Measurements from ENCODE around the gene CA14.
A peak's percentile ranks its signal among the peaks of the same experiment; 100 is the strongest.
"Not testable (repeated sequence)": the region's sequence is repeated elsewhere in the genome, so short reads cannot be mapped to it uniquely, and the experiment has no call there.

CA14 gene

DNA sequence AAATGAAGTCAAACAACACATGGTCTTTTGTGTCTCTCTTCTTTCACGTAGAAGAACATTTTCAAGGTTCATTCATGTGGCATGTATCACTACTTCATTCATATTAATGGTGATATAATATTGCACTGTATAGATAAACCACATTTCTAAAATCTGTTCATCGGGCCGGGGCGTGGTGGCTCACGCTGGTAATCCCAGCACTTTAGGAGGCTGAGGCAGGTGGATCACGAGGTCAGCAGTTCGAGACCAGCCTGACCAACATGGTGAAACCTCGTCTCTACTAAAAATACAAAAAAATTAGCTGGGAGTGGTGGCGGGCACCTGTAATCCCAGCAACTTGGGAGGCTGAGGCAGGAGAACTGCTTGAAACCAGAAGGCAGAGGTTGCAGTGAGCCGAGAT lies 29.3 kb upstream of the CA14 start:
- H3K27ac Mint-ChIP-seq; H3K9me3 Mint-ChIP-seq; ATAC-seq (replicated peaks); DNase-seq; H3K4me3 Mint-ChIP-seq; H3K27me3 Mint-ChIP-seq: not testable (repeated sequence)
- peaks cover 9 to 30% of the 10 kb centered on the region in 2 donors for H3K4me1 Mint-ChIP-seq
- H3K36me3 Mint-ChIP-seq: peaks cover 32 to 48% of the 10 kb centered on the region in 2 donors

GRCh38 chr1:150232921-150233320 lies 24.7 kb upstream of the CA14 start:
- not testable (repeated sequence) for H3K9me3 Mint-ChIP-seq; H3K27me3 Mint-ChIP-seq; ATAC-seq (replicated peaks); DNase-seq
- Mint-ChIP-seq H3K4me3 (peak overlapping the region in 1 of 2 donors; percentile 29), H3K4me1 (peaks cover 14 to 19% of the 10 kb centered on the region in 2 donors), H3K36me3 (peaks cover 6 to 18% of the 10 kb centered on the region in 2 donors), H3K27ac (peak overlapping the region; percentile 60)

DNA sequence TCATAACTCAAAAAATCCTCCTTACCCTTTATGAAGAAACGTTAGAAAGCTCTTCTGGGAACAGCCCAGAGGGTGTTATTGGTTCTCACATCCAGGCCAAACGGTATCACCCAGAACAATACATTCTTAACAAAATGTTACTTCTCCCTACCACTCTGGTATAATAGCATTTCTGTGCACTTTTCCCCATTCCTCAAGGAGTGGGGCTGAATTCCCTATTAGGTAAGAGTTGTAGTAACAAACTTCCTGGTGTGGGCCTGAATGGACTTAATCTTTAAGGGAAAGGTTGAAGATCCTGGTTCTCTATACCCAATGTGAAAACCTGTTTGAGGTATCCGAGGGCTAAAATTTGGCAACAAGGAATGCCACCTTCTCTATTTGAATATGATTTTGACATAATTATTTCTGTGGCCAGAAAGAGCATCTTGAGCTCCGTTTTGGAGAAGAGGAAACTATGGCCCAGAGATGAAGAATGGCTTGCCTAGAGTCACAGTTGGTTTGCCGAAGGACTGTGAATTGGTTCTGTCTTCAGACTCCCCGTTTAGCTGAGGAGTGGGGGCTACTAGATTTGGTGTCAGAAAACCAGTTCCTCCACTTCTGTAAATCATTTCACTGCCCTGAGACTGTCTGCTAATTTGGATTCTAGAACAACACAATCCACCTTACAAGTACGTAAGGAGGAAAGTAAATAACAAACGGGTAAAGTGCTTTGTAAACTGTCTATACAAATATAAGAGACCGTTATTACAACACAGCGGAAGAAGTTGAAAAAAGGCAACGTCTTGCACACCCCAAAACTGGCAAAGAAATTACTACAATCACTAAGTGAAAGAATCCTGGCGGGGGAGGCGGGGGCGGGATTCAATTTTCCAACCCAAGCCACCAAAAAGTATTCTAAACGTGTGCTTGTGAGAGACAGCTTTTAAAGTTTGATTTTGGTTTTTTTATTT lies 23.9 kb upstream of the CA14 start:
- no peak for DNase-seq
- H3K27ac Mint-ChIP-seq: no peak overlapping the region
- H3K9me3 Mint-ChIP-seq: no peaks in the 10 kb centered on the region

DNA sequence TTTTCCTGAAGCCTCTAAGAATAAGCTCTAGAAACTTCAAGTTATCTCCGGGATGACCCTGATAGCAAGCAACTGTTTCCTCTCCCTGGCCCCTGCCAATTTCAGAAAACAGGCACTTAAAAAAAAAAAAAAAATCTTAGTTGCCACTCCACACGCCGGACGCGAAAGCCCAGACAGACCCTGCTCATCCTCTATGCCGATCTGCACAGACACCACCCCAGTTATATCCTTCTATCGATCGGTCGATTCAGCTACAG lies 23.3 kb upstream of the CA14 start:
- peaks cover 14 to 19% of the 10 kb centered on the region in 2 donors for H3K4me1 Mint-ChIP-seq
- H3K36me3 Mint-ChIP-seq: peaks cover 3 to 8% of the 10 kb centered on the region in 2 donors
- ATAC-seq (replicated peaks) (peak in 1 of 2 donors; percentile 11), DNase-seq (no peak)
- no peak overlapping the region for H3K4me3 Mint-ChIP-seq
- no peaks in the 10 kb centered on the region for H3K27me3 Mint-ChIP-seq
- no peak overlapping the region for H3K27ac Mint-ChIP-seq
- H3K9me3 Mint-ChIP-seq: no peaks in the 10 kb centered on the region

More for the DNA sequence above, 23.9 kb upstream of the CA14 start:
- Mint-ChIP-seq H3K4me3 (no peak overlapping the region), H3K4me1 (peaks cover 14 to 19% of the 10 kb centered on the region in 2 donors), H3K36me3 (peaks cover 6 to 13% of the 10 kb centered on the region in 2 donors), H3K27me3 (no peaks in the 10 kb centered on the region)
- no peak for ATAC-seq (replicated peaks)

GRCh38 chr1:150234566-150235293 lies 22.8 kb upstream of the CA14 start:
- H3K9me3 Mint-ChIP-seq: no peaks in the 10 kb centered on the region
- no peak overlapping the region for H3K4me3 Mint-ChIP-seq
- no peak overlapping the region for H3K27ac Mint-ChIP-seq
- DNase-seq (peak; percentile 92), ATAC-seq (replicated peaks) (peak; percentile 67 to 70)
- H3K27me3 Mint-ChIP-seq: no peaks in the 10 kb centered on the region
- peaks cover 0 to 7% of the 10 kb centered on the region in 2 donors for H3K36me3 Mint-ChIP-seq
- peaks cover 14 to 19% of the 10 kb centered on the region in 2 donors for H3K4me1 Mint-ChIP-seq

GRCh38 chr1:150235294-150235851 lies 22.2 kb upstream of the CA14 start:
- DNase-seq (no peak), ATAC-seq (replicated peaks) (peak in 1 of 2 donors; percentile 4)
- Mint-ChIP-seq H3K4me3 (no peak overlapping the region), H3K9me3 (no peaks in the 10 kb centered on the region), H3K27ac (no peak overlapping the region), H3K4me1 (peaks cover 14 to 19% of the 10 kb centered on the region in 2 donors), H3K27me3 (no peaks in the 10 kb centered on the region), H3K36me3 (peaks cover 0 to 7% of the 10 kb centered on the region in 2 donors)

DNA sequence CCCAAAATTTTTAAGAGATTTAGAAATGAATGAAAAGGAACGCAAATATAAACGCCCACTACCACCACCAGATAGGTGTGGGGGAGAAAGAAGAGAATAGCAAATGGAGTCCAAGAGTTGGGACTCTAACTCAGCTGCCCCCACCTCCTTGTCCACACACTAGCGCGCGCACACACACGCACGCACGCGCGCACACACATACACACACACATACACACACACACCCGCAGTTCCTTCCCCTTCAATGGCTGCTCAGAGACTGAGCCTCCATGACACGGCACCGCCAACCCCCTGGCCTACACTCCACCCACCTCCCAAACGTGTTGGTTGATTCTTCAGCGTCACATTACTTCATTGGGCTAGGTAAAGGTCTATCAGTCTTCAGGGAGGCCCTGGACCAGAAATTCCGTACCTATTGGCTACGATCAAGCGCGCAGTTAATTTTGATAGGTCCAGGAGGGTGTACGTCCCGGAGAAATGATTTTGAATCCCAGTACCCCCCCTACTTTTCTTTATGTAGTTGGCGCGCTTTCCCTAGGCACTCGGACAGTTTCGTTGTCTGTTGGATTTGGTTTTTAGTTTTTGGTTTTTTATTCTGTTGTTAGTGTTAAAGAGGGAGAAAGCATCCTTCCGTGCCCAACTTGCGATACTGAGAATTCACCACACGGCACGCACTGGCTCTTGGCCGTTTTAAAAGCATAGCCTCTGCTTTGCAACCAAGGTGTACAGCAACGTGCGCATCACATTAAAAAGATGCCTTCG lies 21.5 kb upstream of the CA14 start, which contains the start of gene ANP32E:
ANP32E (minus strand) TSS at position 261 of the 762 bp plus-strand sequence. CDS start 326 bp downstream, outside the sequence.
- no peak within 1 kb of the TSS for H3K27ac Mint-ChIP-seq
- H3K9me3 Mint-ChIP-seq: no peaks in the 10 kb centered on the region

GRCh38 chr1:150236614-150237100 lies 20.9 kb upstream of the CA14 start:
- no peak overlapping the region for H3K4me3 Mint-ChIP-seq
- peaks cover 14 to 19% of the 10 kb centered on the region in 2 donors for H3K4me1 Mint-ChIP-seq
- DNase-seq: no peak
- peaks cover 0 to 7% of the 10 kb centered on the region in 2 donors for H3K36me3 Mint-ChIP-seq
- H3K27ac Mint-ChIP-seq: no peak overlapping the region
- H3K9me3 Mint-ChIP-seq: no peaks in the 10 kb centered on the region
- no peaks in the 10 kb centered on the region for H3K27me3 Mint-ChIP-seq
- ATAC-seq (replicated peaks): no peak

More for the DNA sequence above, 21.5 kb upstream of the CA14 start, which contains the start of gene ANP32E:
- Mint-ChIP-seq H3K36me3 (peaks cover 0 to 7% of the 10 kb centered on the region in 2 donors), H3K4me1 (peaks cover 14 to 19% of the 10 kb centered on the region in 2 donors), H3K27me3 (no peaks in the 10 kb centered on the region), H3K4me3 (no peak within 1 kb of the TSS)
- peak; percentile 94 for DNase-seq
- ATAC-seq (replicated peaks): peak; percentile 87 to 89

- H3K36me3 Mint-ChIP-seq; H3K27ac Mint-ChIP-seq; ATAC-seq (replicated peaks); DNase-seq; H3K9me3 Mint-ChIP-seq; H3K4me3 Mint-ChIP-seq; H3K27me3 Mint-ChIP-seq: not testable (repeated sequence)
- H3K4me1 Mint-ChIP-seq: peaks cover 14 to 19% of the 10 kb centered on the region in 2 donors
Observed at GRCh38 chr1:150237176-150237575, 20.4 kb upstream of the CA14 start.

DNA sequence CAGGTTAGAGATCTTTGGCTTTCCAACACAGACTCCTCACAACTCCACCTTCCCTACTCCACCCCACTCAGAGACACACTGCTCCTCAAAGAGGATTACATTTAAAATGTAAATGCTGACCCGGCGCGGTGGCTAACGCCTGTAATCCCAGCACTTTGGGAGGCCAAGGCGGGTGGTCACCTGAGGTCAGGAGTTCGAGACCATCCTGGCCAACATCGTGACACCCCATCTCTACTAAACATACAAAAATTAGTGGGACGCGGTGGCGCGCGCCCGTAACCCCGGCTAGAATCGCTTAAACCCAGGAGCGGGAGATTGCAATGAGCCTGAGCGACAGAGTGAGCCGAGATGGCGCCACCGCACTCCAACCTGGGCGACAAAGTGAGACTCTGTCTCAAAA lies 19.8 kb upstream of the CA14 start:
- peaks cover 13 to 18% of the 10 kb centered on the region in 2 donors for H3K4me1 Mint-ChIP-seq
- peaks cover 0 to 7% of the 10 kb centered on the region in 2 donors for H3K36me3 Mint-ChIP-seq
- H3K4me3 Mint-ChIP-seq: no peak overlapping the region
- DNase-seq: no peak
- ATAC-seq (replicated peaks): no peak
- no peaks in the 10 kb centered on the region for H3K9me3 Mint-ChIP-seq
- no peak overlapping the region for H3K27ac Mint-ChIP-seq
- no peaks in the 10 kb centered on the region for H3K27me3 Mint-ChIP-seq

DNA sequence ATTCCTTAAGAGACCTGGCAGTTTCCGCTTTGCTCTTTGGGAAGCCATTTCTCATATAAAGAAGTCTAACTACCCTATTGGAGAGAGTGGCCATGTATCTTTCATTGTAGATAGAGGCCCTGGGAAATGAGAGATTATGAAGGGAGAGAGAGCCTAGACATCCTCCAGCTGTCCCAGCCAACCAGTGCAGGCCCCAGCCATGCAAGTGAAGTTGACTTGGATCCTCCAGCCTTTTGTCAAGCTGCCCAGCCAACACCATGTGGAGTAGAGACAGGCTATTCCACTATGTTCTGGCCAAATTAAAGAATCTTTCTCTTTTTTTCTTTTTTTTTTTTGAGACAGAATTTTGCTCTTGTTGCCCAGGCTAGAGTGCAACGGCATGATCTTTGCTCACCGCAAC lies 14.6 kb upstream of the CA14 start:
- Mint-ChIP-seq H3K36me3 (no peaks in the 10 kb centered on the region), H3K4me1 (peaks cover 0 to 6% of the 10 kb centered on the region in 2 donors), H3K27ac (no peak overlapping the region), H3K9me3 (no peaks in the 10 kb centered on the region), H3K27me3 (no peaks in the 10 kb centered on the region), H3K4me3 (no peak overlapping the region)
- no peak for DNase-seq
- ATAC-seq (replicated peaks): no peak

DNA sequence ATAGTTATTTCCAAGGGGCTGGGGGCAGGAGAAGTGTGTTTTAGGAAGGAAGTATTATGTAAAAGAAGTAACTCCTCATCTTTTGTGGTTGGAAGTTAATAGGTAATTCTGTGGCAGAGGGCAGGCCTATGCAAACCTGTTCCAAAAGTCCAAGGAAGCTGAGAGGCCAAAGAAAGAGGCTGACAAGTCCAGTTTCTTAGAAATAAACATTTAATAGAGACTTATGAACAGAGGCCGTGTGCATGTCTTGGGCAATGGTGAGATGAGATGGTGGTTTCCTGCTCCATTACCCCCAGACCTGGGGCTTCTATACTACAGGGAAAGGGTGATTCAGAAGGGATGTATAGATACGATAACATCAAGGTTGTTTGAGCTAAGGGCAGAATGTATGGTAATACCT lies 7.6 kb upstream of the CA14 start:
- H3K36me3 Mint-ChIP-seq: no peaks in the 10 kb centered on the region
- no peaks in the 10 kb centered on the region for H3K9me3 Mint-ChIP-seq
- H3K4me3 Mint-ChIP-seq: no peak overlapping the region
- H3K4me1 Mint-ChIP-seq: no peaks in the 10 kb centered on the region
- DNase-seq: no peak
- no peak for ATAC-seq (replicated peaks)
- no peak overlapping the region for H3K27ac Mint-ChIP-seq
- H3K27me3 Mint-ChIP-seq: peaks cover 8 to 11% of the 10 kb centered on the region in 2 donors

GRCh38 chr1:150256198-150256553 lies 1.4 kb upstream of the CA14 start:
- Mint-ChIP-seq H3K4me1 (peaks cover 14 to 26% of the 10 kb centered on the region in 2 donors), H3K36me3 (no peaks in the 10 kb centered on the region), H3K4me3 (peak overlapping the region; percentile 69 to 70), H3K27me3 (peaks cover 44 to 56% of the 10 kb centered on the region in 2 donors), H3K9me3 (no peaks in the 10 kb centered on the region), H3K27ac (no peak overlapping the region)
- peak in 1 of 2 donors; percentile 15 for ATAC-seq (replicated peaks)
- no peak for DNase-seq
